Panc1 (cell line): Measurements from ENCODE around the gene HEPHL1. TPM values are rescaled to one million over a fixed set of nuclear protein-coding genes. Genes with fewer than 3 reads are reported as not detected.

Source experiments
- ATAC-seq: fragments of 200-7000 bp; cut with Tn5 transposase; 2 replicates; pipeline ENCODE4 v1.9.1; 2020; ENCODE audit warnings: mild to moderate bottlenecking, moderate library complexity
- BruUV-seq: library from RNA; stranded (reverse); fragments of 400-500 nt; replicated peaks from 2 replicates; lab custom pipeline; 2021; lab: Mats Ljungman, UMichigan
- CTCF ChIA-PET: fragments of 300-600 bp; sonication (Branson Sonifier 250); formaldehyde crosslinking; loops from one replicate; lab custom pipeline; 2022; ENCODE audit warnings: antibody characterized with exemption; lab: Charles Lee
- POLR2A ChIA-PET: fragments of 300-600 bp; sonication (Branson Sonifier 250); formaldehyde crosslinking; loops from one replicate; lab custom pipeline; 2022; ENCODE audit warnings: antibody characterized with exemption; lab: Charles Lee
- DNase-seq: peaks from one replicate; pipeline ENCODE4 v3.0.0-alpha.2; 2010; ENCODE audit warnings: low read depth, low spot score
- H3K27ac ChIP-seq: 2 replicates; pipeline ENCODE4 v1.5.1; 2011; ENCODE audit warnings: mild to moderate bottlenecking, low read length, inconsistent platforms
- H3K27me3 ChIP-seq: fragments of 200-500 bp; sonication (Bioruptor generic); 2 replicates; pipeline ENCODE4 v1.6.0; 2014; ENCODE audit warnings: low read length, inconsistent platforms; ENCODE audit not compliant: control insufficient read depth, insufficient read depth
- H3K36me3 ChIP-seq: fragments of 200-500 bp; sonication (Bioruptor generic); 2 replicates; pipeline ENCODE4 v1.5.1; 2014; ENCODE audit warnings: inconsistent platforms, mild to moderate bottlenecking, low read length, moderate library complexity; ENCODE audit not compliant: control insufficient read depth, insufficient read depth
- H3K4me1 ChIP-seq: 2 replicates; pipeline ENCODE4 v1.5.1; 2011; ENCODE audit warnings: inconsistent platforms, mild to moderate bottlenecking, low read length, moderate library complexity; ENCODE audit not compliant: control insufficient read depth, insufficient read depth
- H3K4me3 ChIP-seq, 2 experiments: 2 replicates each; pipeline ENCODE4 v1.5.1; 2011 to 2012; ENCODE audit warnings: low read depth in 2 of 2, low read length in 2 of 2, mild to moderate bottlenecking in 2 of 2, inconsistent platforms in 1 of 2, moderate library complexity in 1 of 2
- H3K9me3 ChIP-seq: fragments of 200-500 bp; sonication (Bioruptor generic); 2 replicates; pipeline ENCODE4 v1.5.1; 2014; ENCODE audit warnings: low read depth, mild to moderate bottlenecking, inconsistent platforms, low read length, moderate library complexity; ENCODE audit not compliant: control insufficient read depth, insufficient read depth
- POLR2AphosphoS5 ChIP-seq: IDR thresholded peaks from 2 replicates; pipeline ENCODE4 v1.6.1; 2012; ENCODE audit warnings: mild to moderate bottlenecking, low read depth, low read length, moderate library complexity
- SIN3A ChIP-seq: IDR thresholded peaks from 2 replicates; pipeline ENCODE4 v1.6.1; 2012; ENCODE audit warnings: low read depth, mild to moderate bottlenecking, low read length, moderate library complexity, borderline replicate concordance; ENCODE audit not compliant: insufficient read depth
- TCF7L2 ChIP-seq: IDR thresholded peaks from 2 replicates; pipeline ENCODE4 v1.6.1; 2011; ENCODE audit warnings: mild to moderate bottlenecking, low read depth, low read length, inconsistent platforms
- in situ Hi-C: cut with HindIII; loops from 2 replicates; pipeline ENCODE4 v1.10.0; 2016; ENCODE audit warnings: low sequenced_read_pairs, low pct_unique_long_range_greater_than_20kb
- intact Hi-C: fragments of 100-400 bp; cut with micrococcal nuclease; formaldehyde crosslinking; loops from one replicate; pipeline ENCODE4 v1.10.0; 2022; ENCODE audit not compliant: unreplicated experiment
- total RNA-seq: library from RNA; stranded (reverse); gene quantifications from one replicate; pipeline ENCODE4 v1.2.1, GENCODE V29; 2021; ENCODE audit not compliant: unreplicated experiment
- TF ChIP-seq, protein P1 (sequence below), 2 experiments: IDR thresholded peaks; 2 replicates each; pipeline ENCODE4 v1.6.1; 2011 to 2012; ENCODE audit warnings: low read depth in 2 of 2, control low read depth in 1 of 2, low read length in 1 of 2, mild to moderate bottlenecking in 1 of 2, moderate library complexity in 1 of 2; ENCODE audit not compliant: insufficient read depth in 1 of 2
- TF ChIP-seq, protein P2 (sequence below): fragments of 450-650 bp; IDR thresholded peaks from 2 replicates; pipeline ENCODE4 v1.5.1; 2017; ENCODE audit warnings: mild to moderate bottlenecking

Gene HEPHL1
- total RNA-seq, 1 experiment from 2014 or later = not detected

DNA sequence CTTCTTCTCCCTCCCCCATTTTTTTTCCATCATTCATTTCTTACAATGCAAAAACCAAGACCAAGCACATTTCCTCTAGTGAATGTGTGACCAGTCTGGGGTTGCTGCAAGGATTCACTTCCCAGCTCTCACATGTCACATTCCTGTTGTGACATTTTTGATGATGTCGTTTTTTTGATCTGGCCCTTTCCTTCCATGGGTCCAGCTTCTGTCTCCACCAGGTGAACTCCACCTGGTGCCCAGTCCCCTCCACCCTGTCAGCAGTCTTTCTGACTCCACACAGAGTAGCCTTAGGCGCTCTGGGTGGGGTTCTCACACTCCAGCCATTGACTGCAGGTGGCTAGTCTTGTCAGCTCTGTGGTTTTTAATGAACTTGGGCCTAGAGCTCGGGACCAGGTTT, 123.1 kb downstream of the HEPHL1 start:
- DNase-seq = no peak

DNA sequence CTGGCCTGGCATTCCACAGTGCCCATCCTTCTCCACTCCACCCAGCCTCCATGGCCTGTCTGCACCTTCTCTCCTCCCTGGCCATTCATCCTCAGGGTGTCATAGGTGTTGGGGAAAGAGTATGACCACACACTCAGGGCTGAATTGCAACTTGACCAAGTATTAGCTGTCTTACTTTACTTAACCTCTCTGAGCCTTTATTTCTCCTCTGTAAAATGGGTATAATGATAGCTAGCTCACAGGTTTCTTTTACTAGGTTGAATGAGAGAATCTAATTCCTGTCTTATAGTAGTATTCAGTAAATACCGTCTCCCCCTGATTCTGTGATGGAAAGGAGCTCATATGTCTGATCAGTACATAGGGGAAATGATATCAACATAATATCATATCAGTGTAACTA, 123.5 kb downstream of the HEPHL1 start:
- H3K4me1 ChIP-seq = peaks cover 40% of the 10 kb centered on the region
- intact Hi-C loops (no loop called here), in situ Hi-C loops (no loop called here)
- no peak overlapping the region for H3K27ac ChIP-seq
- H3K27me3 ChIP-seq = no peaks in the 10 kb centered on the region
- ChIA-PET CTCF (no interaction called here), POLR2A (no interaction called here)
- no peaks in the 10 kb centered on the region for H3K36me3 ChIP-seq
- H3K4me3 ChIP-seq = no peak overlapping the region
- no peak for TF ChIP-seq SIN3A
- ATAC-seq = no peak
- no peak for DNase-seq
- BruUV-seq = no TSS peak
- no peaks in the 10 kb centered on the region for H3K9me3 ChIP-seq

More for the DNA sequence above, 123.1 kb downstream of the HEPHL1 start:
- ATAC-seq = no peak
- Histone ChIP-seq H3K27ac (no peak overlapping the region), H3K27me3 (no peaks in the 10 kb centered on the region), H3K4me1 (peaks cover 36% of the 10 kb centered on the region), H3K36me3 (no peaks in the 10 kb centered on the region), H3K9me3 (no peaks in the 10 kb centered on the region), H3K4me3 (no peak overlapping the region)
- in situ Hi-C loops (no loop called here), intact Hi-C loops (no loop called here)
- TF ChIP-seq SIN3A (no peak), TCF7L2 (no peak), POLR2AphosphoS5 (no peak)
- TF ChIP-seq, protein P1, sequence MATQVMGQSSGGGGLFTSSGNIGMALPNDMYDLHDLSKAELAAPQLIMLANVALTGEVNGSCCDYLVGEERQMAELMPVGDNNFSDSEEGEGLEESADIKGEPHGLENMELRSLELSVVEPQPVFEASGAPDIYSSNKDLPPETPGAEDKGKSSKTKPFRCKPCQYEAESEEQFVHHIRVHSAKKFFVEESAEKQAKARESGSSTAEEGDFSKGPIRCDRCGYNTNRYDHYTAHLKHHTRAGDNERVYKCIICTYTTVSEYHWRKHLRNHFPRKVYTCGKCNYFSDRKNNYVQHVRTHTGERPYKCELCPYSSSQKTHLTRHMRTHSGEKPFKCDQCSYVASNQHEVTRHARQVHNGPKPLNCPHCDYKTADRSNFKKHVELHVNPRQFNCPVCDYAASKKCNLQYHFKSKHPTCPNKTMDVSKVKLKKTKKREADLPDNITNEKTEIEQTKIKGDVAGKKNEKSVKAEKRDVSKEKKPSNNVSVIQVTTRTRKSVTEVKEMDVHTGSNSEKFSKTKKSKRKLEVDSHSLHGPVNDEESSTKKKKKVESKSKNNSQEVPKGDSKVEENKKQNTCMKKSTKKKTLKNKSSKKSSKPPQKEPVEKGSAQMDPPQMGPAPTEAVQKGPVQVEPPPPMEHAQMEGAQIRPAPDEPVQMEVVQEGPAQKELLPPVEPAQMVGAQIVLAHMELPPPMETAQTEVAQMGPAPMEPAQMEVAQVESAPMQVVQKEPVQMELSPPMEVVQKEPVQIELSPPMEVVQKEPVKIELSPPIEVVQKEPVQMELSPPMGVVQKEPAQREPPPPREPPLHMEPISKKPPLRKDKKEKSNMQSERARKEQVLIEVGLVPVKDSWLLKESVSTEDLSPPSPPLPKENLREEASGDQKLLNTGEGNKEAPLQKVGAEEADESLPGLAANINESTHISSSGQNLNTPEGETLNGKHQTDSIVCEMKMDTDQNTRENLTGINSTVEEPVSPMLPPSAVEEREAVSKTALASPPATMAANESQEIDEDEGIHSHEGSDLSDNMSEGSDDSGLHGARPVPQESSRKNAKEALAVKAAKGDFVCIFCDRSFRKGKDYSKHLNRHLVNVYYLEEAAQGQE (IDR thresholded peaks at IDR 0.05; ENCODE audit: insufficient read depth in 1 of 2, low read depth in 2 of 2, low read length in 1 of 2) = no peak
- TF ChIP-seq, protein P2, sequence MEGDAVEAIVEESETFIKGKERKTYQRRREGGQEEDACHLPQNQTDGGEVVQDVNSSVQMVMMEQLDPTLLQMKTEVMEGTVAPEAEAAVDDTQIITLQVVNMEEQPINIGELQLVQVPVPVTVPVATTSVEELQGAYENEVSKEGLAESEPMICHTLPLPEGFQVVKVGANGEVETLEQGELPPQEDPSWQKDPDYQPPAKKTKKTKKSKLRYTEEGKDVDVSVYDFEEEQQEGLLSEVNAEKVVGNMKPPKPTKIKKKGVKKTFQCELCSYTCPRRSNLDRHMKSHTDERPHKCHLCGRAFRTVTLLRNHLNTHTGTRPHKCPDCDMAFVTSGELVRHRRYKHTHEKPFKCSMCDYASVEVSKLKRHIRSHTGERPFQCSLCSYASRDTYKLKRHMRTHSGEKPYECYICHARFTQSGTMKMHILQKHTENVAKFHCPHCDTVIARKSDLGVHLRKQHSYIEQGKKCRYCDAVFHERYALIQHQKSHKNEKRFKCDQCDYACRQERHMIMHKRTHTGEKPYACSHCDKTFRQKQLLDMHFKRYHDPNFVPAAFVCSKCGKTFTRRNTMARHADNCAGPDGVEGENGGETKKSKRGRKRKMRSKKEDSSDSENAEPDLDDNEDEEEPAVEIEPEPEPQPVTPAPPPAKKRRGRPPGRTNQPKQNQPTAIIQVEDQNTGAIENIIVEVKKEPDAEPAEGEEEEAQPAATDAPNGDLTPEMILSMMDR = no peak
- ChIA-PET POLR2A (no interaction called here), CTCF (no interaction called here)
- BruUV-seq = no TSS peak

DNA sequence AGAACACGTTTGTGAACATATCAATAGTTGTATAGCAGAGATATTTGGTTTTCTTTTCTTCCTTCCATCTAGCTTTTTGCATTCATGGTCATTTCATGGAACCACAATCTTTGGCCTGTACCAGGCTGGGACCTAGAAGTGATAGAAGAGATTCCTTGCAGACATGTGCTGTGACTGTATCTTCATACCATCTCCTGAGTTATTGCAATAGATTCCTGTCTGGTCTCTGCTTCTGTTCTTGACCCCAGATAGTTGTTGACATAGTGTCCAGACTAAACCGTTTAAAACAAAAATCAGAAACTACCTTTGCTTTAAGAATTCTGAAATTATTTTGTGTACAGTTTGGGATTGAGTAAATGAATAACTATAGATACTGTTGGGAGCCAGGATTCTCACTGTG, 124.3 kb downstream of the HEPHL1 start:
- Histone ChIP-seq H3K27me3 (no peaks in the 10 kb centered on the region), H3K9me3 (no peaks in the 10 kb centered on the region), H3K36me3 (no peaks in the 10 kb centered on the region), H3K27ac (no peak overlapping the region), H3K4me3 (no peak overlapping the region), H3K4me1 (peaks cover 47% of the 10 kb centered on the region)
- in situ Hi-C loops (no loop called here), intact Hi-C loops (no loop called here)
- no peak for ATAC-seq
- no TSS peak for BruUV-seq
- ChIA-PET CTCF (no interaction called here), POLR2A (no interaction called here)
- no peak for DNase-seq
- TF ChIP-seq, protein P1 (IDR thresholded peaks at IDR 0.05; ENCODE audit: insufficient read depth in 1 of 2, low read depth in 2 of 2, low read length in 1 of 2) = no peak
- no peak for TF ChIP-seq TCF7L2
- TF ChIP-seq, protein P2 = no peak
- TF ChIP-seq POLR2AphosphoS5 = no peak
- no peak for TF ChIP-seq SIN3A
